Mucosa of descending colon (tissue), 3 donors: ENCODE data around the gene NTRK1. TPM values are rescaled to one million over a fixed set of nuclear protein-coding genes. Genes with fewer than 3 reads are reported as not detected.

ENCODE experiments used
- ATAC-seq: fragments of 200-7000 bp; cut with Tn5 transposase; one replicate; pipeline ENCODE4 v1.9.1; 2020; ENCODE audit warnings: mild to moderate bottlenecking, moderate library complexity
- DNase-seq, 3 donors: peaks; one replicate each; pipeline ENCODE4 v3.0.0-alpha.2; 2020
- H3K36me3 ChIP-seq: fragments of 200-600 bp; one replicate; pipeline ENCODE4 v1.8.0; 2021; ENCODE audit warnings: low read depth, mild to moderate bottlenecking
- H3K4me1 ChIP-seq: fragments of 200-600 bp; one replicate; pipeline ENCODE4 v1.8.0; 2021; ENCODE audit warnings: low read depth, mild to moderate bottlenecking
- H3K4me3 ChIP-seq: fragments of 200-600 bp; one replicate; pipeline ENCODE4 v1.8.0; 2021; ENCODE audit warnings: mild to moderate bottlenecking
- H3K9me3 ChIP-seq: fragments of 200-600 bp; one replicate; pipeline ENCODE4 v1.8.0; 2021; ENCODE audit warnings: mild to moderate bottlenecking
- CTCF ChIP-seq: fragments of 200-600 bp; IDR thresholded peaks from one replicate; pipeline ENCODE4 v1.8.0; 2022; ENCODE audit warnings: antibody characterized with exemption, mild to moderate bottlenecking
- intact Hi-C, 2 donors: fragments of 100-400 bp; cut with DNase I in 1 of 2; cut with micrococcal nuclease in 1 of 2; formaldehyde crosslinking; loops; one replicate each; pipeline versions ENCODE4 v1.11.0 to v1.11.1; 2022; cut with DNase I, micrococcal nuclease
- total RNA-seq, 3 donors: library from RNA; stranded (reverse); fragmentation: NEBNext Ultra II Directional in 2 of 3; extraction: Animal tissue kit (Norgen Biotek cat#: 25700) in 2 of 3; gene quantifications; one replicate each; pipeline versions ENCODE4 v1.2.1 to v1.2.4, GENCODE V29; 2021 to 2023
- donor health status: DM: no; HTN: no; CAD: no; lungs with moderate emphysema.
- donor health status: DM: no; HTN: no; CAD: no.
- donor health status: DM: no; HTN: yes; CAD: no.

NTRK1 gene
- total RNA-seq, 3 donors from 2014 or later: 0.67 to 1.3 (median 0.79) TPM

GRCh38 chr1:156839426-156840109 is 21.1 kb upstream of the NTRK1 start:
- H3K4me1 ChIP-seq: no peaks in the 10 kb centered on the region

GRCh38 chr1:156840186-156840897 is 20.3 kb upstream of the NTRK1 start:
- Histone ChIP-seq H3K4me1 (no peaks in the 10 kb centered on the region), H3K4me3 (no peak overlapping the region), H3K9me3 (no peaks in the 10 kb centered on the region), H3K36me3 (no peaks in the 10 kb centered on the region)
- TF ChIP-seq CTCF: no peak
- ATAC-seq (no peak), DNase-seq (no peak)
- intact Hi-C loops: no loop called here

More at GRCh38 chr1:156839426-156840109, 21.1 kb upstream of the NTRK1 start:
- Histone ChIP-seq H3K36me3 (no peaks in the 10 kb centered on the region), H3K9me3 (no peaks in the 10 kb centered on the region), H3K4me3 (no peak overlapping the region)
- ATAC-seq (no peak), DNase-seq (no peak)
- no peak for TF ChIP-seq CTCF
- intact Hi-C loops: no loop called here

GRCh38 chr1:156840898-156841279 is 19.8 kb upstream of the NTRK1 start:
- Histone ChIP-seq H3K9me3 (no peaks in the 10 kb centered on the region), H3K4me3 (no peak overlapping the region), H3K36me3 (no peaks in the 10 kb centered on the region), H3K4me1 (no peaks in the 10 kb centered on the region)
- intact Hi-C loops: no loop called here
- no peak for TF ChIP-seq CTCF
- DNase-seq (no peak), ATAC-seq (no peak)

- H3K4me3 ChIP-seq: no peak overlapping the region
- H3K4me1 ChIP-seq: no peaks in the 10 kb centered on the region
- no peaks in the 10 kb centered on the region for H3K9me3 ChIP-seq
- DNase-seq (no peak), ATAC-seq (no peak)
- TF ChIP-seq CTCF: no peak
- H3K36me3 ChIP-seq: no peaks in the 10 kb centered on the region
- intact Hi-C loops: no loop called here
These were observed 19.3 kb upstream of the NTRK1 start for GRCh38 chr1:156841295-156841855.

GRCh38 chr1:156842618-156843300 is 17.9 kb upstream of the NTRK1 start:
- no peak for TF ChIP-seq CTCF
- ATAC-seq: no peak
- intact Hi-C loops: no loop called here

More at GRCh38 chr1:156842618-156843300, 17.9 kb upstream of the NTRK1 start:
- H3K9me3 ChIP-seq: no peaks in the 10 kb centered on the region
- H3K4me1 ChIP-seq: no peaks in the 10 kb centered on the region
- H3K4me3 ChIP-seq: no peak overlapping the region
- H3K36me3 ChIP-seq: no peaks in the 10 kb centered on the region
- DNase-seq: no peak
